ENCODE results near the gene GRIA4.

The GRIA4 gene

GRCh38 chr11:105975128-105975527 is 365.3 kb downstream of the GRIA4 start:
- no peak overlapping the region for H3K4me3 ChIP-seq (ENCODE audit: low read depth, low read length)
- no peak for TF ChIP-seq MAX (IDR thresholded peaks at IDR 0.05; ENCODE audit: low read depth, low read length)
- no peak for TF ChIP-seq MYC (IDR thresholded peaks at IDR 0.05; ENCODE audit: low read depth, low read length)
- TF ChIP-seq POLR2A (IDR thresholded peaks at IDR 0.05; ENCODE audit: extremely low read depth, insufficient read length), result no peak
- TF ChIP-seq CTCF (IDR thresholded peaks at IDR 0.05; ENCODE audit: low read depth, low read length), result no peak
- DNase-seq (ENCODE audit: low read depth), result no peak

GRCh38 chr11:105979997-105980703 is 370.3 kb downstream of the GRIA4 start:
- DNase-seq (ENCODE audit: low read depth), result no peak
- TF ChIP-seq CTCF (IDR thresholded peaks at IDR 0.05; ENCODE audit: low read depth, low read length) (no peak), MYC (IDR thresholded peaks at IDR 0.05; ENCODE audit: low read depth, low read length) (no peak), POLR2A (IDR thresholded peaks at IDR 0.05; ENCODE audit: extremely low read depth, insufficient read length) (no peak), MAX (IDR thresholded peaks at IDR 0.05; ENCODE audit: low read depth, low read length) (no peak)

DNA sequence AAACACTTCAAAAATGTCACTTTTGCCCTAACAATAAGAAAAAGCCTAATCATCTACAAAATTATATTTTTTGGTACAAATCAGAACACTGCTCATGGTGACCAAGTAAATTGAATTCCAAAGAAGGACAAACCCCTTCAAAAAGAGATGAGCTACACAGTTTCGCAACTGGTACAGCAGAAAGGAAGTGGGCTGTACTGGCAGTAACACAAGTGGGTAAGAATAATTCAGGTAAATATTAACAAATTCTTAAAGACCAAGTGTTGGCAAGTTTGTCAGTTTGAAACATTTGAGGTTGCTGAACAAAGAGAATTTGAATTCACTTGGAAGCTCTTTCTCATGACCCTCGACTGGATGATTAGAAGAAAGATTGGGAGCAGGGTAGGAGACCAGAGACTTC is 376.7 kb downstream of the GRIA4 start:
- DNase-seq (ENCODE audit: low read depth), result peak; percentile 8
- TF ChIP-seq MAX (IDR thresholded peaks at IDR 0.05; ENCODE audit: low read depth, low read length) (no peak), MYC (IDR thresholded peaks at IDR 0.05; ENCODE audit: low read depth, low read length) (no peak), POLR2A (IDR thresholded peaks at IDR 0.05; ENCODE audit: extremely low read depth, insufficient read length) (no peak), CTCF (IDR thresholded peaks at IDR 0.05; ENCODE audit: low read depth, low read length) (no peak)
- no peak overlapping the region for H3K4me3 ChIP-seq (ENCODE audit: low read depth, low read length)

More at GRCh38 chr11:105979997-105980703, 370.3 kb downstream of the GRIA4 start:
- no peak overlapping the region for H3K4me3 ChIP-seq (ENCODE audit: low read depth, low read length)

GRCh38 chr11:105988197-105988596 is 378.3 kb downstream of the GRIA4 start:
- DNase-seq (ENCODE audit: low read depth), result no peak
- TF ChIP-seq MYC (IDR thresholded peaks at IDR 0.05; ENCODE audit: low read depth, low read length) (no peak), POLR2A (IDR thresholded peaks at IDR 0.05; ENCODE audit: extremely low read depth, insufficient read length) (no peak), CTCF (IDR thresholded peaks at IDR 0.05; ENCODE audit: low read depth, low read length) (no peak), MAX (IDR thresholded peaks at IDR 0.05; ENCODE audit: low read depth, low read length) (no peak)

GRCh38 chr11:105989124-105989523 is 379.3 kb downstream of the GRIA4 start:
- H3K4me3 ChIP-seq (ENCODE audit: low read depth, low read length), result no peak overlapping the region
- TF ChIP-seq POLR2A (IDR thresholded peaks at IDR 0.05; ENCODE audit: extremely low read depth, insufficient read length) (no peak), CTCF (IDR thresholded peaks at IDR 0.05; ENCODE audit: low read depth, low read length) (no peak), MAX (IDR thresholded peaks at IDR 0.05; ENCODE audit: low read depth, low read length) (no peak), MYC (IDR thresholded peaks at IDR 0.05; ENCODE audit: low read depth, low read length) (no peak)
- DNase-seq (ENCODE audit: low read depth), result no peak

More at GRCh38 chr11:105988197-105988596, 378.3 kb downstream of the GRIA4 start:
- no peak overlapping the region for H3K4me3 ChIP-seq (ENCODE audit: low read depth, low read length)

Data from NB4 (cell line).